Measurements from ENCODE around the gene ATP2C1.

- TF ChIP-seq POLR2A (IDR thresholded peaks at IDR 0.05) = no peak
- TF ChIP-seq, protein P1, sequence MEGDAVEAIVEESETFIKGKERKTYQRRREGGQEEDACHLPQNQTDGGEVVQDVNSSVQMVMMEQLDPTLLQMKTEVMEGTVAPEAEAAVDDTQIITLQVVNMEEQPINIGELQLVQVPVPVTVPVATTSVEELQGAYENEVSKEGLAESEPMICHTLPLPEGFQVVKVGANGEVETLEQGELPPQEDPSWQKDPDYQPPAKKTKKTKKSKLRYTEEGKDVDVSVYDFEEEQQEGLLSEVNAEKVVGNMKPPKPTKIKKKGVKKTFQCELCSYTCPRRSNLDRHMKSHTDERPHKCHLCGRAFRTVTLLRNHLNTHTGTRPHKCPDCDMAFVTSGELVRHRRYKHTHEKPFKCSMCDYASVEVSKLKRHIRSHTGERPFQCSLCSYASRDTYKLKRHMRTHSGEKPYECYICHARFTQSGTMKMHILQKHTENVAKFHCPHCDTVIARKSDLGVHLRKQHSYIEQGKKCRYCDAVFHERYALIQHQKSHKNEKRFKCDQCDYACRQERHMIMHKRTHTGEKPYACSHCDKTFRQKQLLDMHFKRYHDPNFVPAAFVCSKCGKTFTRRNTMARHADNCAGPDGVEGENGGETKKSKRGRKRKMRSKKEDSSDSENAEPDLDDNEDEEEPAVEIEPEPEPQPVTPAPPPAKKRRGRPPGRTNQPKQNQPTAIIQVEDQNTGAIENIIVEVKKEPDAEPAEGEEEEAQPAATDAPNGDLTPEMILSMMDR (IDR thresholded peaks at IDR 0.05) = no peak
Measured at GRCh38 chr3:130906374-130906995, 12.6 kb downstream of the ATP2C1 start.
